ENCODE results near the gene RBM10. TPM values are rescaled to one million over a fixed set of nuclear protein-coding genes. Genes with fewer than 3 reads are reported as not detected.

RBM10 gene
- total and polyA plus RNA-seq, 2 experiments from 2014 or later: 26.4 to 29.2 TPM

- 79% methylated on average over 6 of the region's 6 CpGs for WGBS (ENCODE audit: low lambda C conversion rate, missing lambda C conversion rate)
Measured at GRCh38 chrX:47138171-47138570, 6.8 kb upstream of the RBM10 start.

DNA sequence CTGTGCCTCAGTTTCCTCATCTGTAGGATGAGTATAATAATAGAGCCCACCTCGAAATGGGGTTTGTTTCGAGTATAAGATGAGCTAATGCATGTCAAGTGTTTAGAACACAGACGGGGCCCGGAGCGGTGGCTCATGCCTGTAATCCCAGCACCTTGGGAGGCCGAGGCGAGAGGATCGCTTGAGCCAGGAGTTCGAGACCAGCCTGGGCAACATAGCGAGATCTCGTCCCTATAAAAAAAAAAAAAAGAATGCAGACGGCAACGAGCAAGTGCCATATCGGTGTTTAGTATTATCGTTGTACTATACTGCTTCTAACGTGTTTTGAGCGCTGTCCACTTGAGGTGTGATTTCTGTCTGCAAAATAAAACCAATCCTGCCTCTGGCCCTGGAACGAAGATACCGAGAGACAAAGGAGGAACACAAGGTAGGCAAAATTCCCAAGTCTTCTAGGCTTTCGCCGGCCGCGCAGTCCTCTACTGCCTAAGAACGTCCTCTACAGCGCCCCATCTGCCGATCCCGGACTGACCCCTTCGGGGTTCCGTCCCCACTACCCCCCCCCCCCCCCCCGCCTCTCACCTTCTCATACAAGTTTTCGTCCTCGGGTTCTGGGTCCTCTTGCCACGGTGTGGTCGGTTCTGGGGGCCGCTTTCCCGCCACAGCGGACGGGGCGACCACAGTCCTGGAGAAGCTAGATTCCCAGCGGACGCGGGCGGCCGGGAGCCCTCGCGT, 961 bp upstream of the RBM10 start:
- peaks cover 41% of the 10 kb centered on the region for H3K79me2 ChIP-seq
- peak; percentile 58 for DNase-seq (ENCODE audit: low spot score)

More at GRCh38 chrX:47138171-47138570, 6.8 kb upstream of the RBM10 start:
- Histone ChIP-seq H3K4me3 (no peak overlapping the region), H3K27ac (no peak overlapping the region), H3K4me1 (ENCODE audit: insufficient read depth) (peaks cover 2% of the 10 kb centered on the region), H2AFZ (no peak overlapping the region), H3K4me2 (no peak overlapping the region), H3K36me3 (replicated peaks; ENCODE audit: insufficient read depth, low read depth) (no peaks in the 10 kb centered on the region), H4K20me1 (ENCODE audit: insufficient read depth, poor library complexity, severe bottlenecking) (peaks cover 2% of the 10 kb centered on the region), H3K79me2 (peaks cover under 1% of the 10 kb centered on the region), H3K27me3 (no peaks in the 10 kb centered on the region), H3K9me2 (replicated peaks; ENCODE audit: insufficient read depth) (no peaks in the 10 kb centered on the region), H3K9me3 (ENCODE audit: low read depth) (no peaks in the 10 kb centered on the region)
- no peak for TF ChIP-seq EZH2 (IDR thresholded peaks at IDR 0.05; ENCODE audit: borderline replicate concordance)
- TF ChIP-seq CTCF (IDR thresholded peaks at IDR 0.05; ENCODE audit: poor library complexity): no peak
- no peak for TF ChIP-seq EZH2phosphoT487 (IDR thresholded peaks at IDR 0.05; ENCODE audit: low read depth, severe bottlenecking, unreplicated experiment)
- DNase-seq (ENCODE audit: low spot score): no peak

DNA sequence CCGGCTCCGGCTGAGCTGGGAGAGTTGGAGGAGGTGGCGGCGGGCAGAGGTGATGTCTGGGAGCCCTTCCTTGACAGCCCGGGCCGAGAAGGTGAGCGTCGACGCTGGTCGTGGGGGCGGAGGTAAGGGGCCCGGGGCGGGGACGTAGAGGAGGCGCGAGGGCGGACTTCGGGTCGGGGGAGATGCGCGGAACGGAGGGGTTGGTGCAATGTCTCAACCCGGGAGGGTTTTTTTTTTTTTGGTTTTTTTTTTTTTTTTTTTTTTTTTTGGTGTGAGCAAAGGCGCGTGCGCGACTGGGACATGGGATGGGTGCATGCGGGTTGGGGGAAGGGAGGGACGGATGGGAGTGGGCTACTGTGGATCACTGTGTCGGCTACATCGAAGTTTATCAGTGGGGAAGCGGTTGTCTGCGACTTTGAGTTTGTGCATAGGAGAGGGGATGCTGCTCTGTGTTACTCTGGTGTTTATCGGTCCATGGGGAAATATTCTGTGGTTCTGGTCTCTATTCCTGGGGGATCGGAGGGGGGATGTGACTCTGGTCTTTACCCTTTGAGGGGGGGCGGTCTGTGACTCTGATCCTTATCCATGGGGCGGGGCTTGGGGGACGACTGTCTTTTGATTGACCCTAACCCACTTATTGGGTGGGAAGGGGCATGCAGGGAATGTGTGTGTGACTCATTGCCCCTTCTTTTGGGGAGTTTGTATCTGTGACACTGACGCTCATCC, 537 bp downstream of the RBM10 start:
- Histone ChIP-seq H3K27me3 (no peaks in the 10 kb centered on the region), H3K27ac (peak overlapping the region; percentile 98), H3K4me2 (peak overlapping the region; percentile 82), H3K4me1 (ENCODE audit: insufficient read depth) (peaks cover 4% of the 10 kb centered on the region), H3K9me3 (ENCODE audit: low read depth) (no peaks in the 10 kb centered on the region), H3K79me2 (peaks cover 54% of the 10 kb centered on the region), H2AFZ (peak overlapping the region; percentile 38), H4K20me1 (ENCODE audit: insufficient read depth, poor library complexity, severe bottlenecking) (peaks cover 21% of the 10 kb centered on the region), H3K36me3 (replicated peaks; ENCODE audit: insufficient read depth, low read depth) (no peaks in the 10 kb centered on the region), H3K9me2 (replicated peaks; ENCODE audit: insufficient read depth) (no peaks in the 10 kb centered on the region), H3K4me3 (peak overlapping the region; percentile 56)
- WGBS (ENCODE audit: low lambda C conversion rate, missing lambda C conversion rate): 50% methylated on average over 15 of the region's 39 CpGs
- TF ChIP-seq EZH2phosphoT487 (IDR thresholded peaks at IDR 0.05; ENCODE audit: low read depth, severe bottlenecking, unreplicated experiment) (no peak), EZH2 (IDR thresholded peaks at IDR 0.05; ENCODE audit: borderline replicate concordance) (no peak), CTCF (IDR thresholded peaks at IDR 0.05; ENCODE audit: poor library complexity) (no peak)
- DNase-seq (ENCODE audit: low spot score): no peak

More for the DNA sequence above, 961 bp upstream of the RBM10 start:
- Histone ChIP-seq H3K27me3 (no peaks in the 10 kb centered on the region), H3K4me2 (peak overlapping the region; percentile 73), H3K9me2 (replicated peaks; ENCODE audit: insufficient read depth) (no peaks in the 10 kb centered on the region), H4K20me1 (ENCODE audit: insufficient read depth, poor library complexity, severe bottlenecking) (peaks cover 21% of the 10 kb centered on the region), H3K4me1 (ENCODE audit: insufficient read depth) (peaks cover 4% of the 10 kb centered on the region), H3K36me3 (replicated peaks; ENCODE audit: insufficient read depth, low read depth) (no peaks in the 10 kb centered on the region), H3K9me3 (ENCODE audit: low read depth) (no peaks in the 10 kb centered on the region), H3K4me3 (peak overlapping the region; percentile 50), H2AFZ (peak overlapping the region; percentile 36), H3K27ac (peak overlapping the region; percentile 98)
- no peak for TF ChIP-seq EZH2 (IDR thresholded peaks at IDR 0.05; ENCODE audit: borderline replicate concordance)
- TF ChIP-seq CTCF (IDR thresholded peaks at IDR 0.05; ENCODE audit: poor library complexity): no peak
- TF ChIP-seq EZH2phosphoT487 (IDR thresholded peaks at IDR 0.05; ENCODE audit: low read depth, severe bottlenecking, unreplicated experiment): no peak
- 42% methylated on average over 40 of the region's 46 CpGs for WGBS (ENCODE audit: low lambda C conversion rate, missing lambda C conversion rate)

Measured in hepatocyte (in vitro differentiated cells).